Measurements from ENCODE around the gene ADH1A.
"Not testable (repeated sequence)": the region's sequence is repeated elsewhere in the genome, so short reads cannot be mapped to it uniquely, and the experiment has no call there.

DNA sequence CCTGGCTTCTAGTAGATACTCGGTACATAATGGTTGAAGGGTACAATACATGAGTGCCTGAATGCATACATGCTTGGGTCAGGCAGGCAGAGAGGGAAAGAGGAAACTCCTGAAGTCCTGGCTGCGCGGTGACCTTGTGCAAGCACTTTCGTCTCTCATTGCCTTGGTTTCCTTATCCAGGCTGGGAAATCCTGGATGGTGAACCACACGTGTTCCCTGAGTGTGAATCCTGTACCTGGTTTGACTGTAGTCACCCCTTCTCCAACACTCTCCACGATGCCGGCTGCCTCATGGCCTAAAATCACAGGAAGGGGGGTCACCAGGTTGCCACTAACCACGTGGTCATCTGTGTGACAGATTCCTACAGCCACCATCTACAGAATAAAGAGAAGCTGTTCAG, 27.0 kb upstream of the ADH1A start:
- TF ChIP-seq, protein P1, sequence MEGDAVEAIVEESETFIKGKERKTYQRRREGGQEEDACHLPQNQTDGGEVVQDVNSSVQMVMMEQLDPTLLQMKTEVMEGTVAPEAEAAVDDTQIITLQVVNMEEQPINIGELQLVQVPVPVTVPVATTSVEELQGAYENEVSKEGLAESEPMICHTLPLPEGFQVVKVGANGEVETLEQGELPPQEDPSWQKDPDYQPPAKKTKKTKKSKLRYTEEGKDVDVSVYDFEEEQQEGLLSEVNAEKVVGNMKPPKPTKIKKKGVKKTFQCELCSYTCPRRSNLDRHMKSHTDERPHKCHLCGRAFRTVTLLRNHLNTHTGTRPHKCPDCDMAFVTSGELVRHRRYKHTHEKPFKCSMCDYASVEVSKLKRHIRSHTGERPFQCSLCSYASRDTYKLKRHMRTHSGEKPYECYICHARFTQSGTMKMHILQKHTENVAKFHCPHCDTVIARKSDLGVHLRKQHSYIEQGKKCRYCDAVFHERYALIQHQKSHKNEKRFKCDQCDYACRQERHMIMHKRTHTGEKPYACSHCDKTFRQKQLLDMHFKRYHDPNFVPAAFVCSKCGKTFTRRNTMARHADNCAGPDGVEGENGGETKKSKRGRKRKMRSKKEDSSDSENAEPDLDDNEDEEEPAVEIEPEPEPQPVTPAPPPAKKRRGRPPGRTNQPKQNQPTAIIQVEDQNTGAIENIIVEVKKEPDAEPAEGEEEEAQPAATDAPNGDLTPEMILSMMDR (IDR thresholded peaks at IDR 0.05): not testable (repeated sequence)
- TF ChIP-seq EZH2, EZH2phosphoT487 (IDR thresholded peaks at IDR 0.05): not testable (repeated sequence)

Measured in neural progenitor cell (in vitro differentiated cells).